Stomach smooth muscle (tissue), 2 donors: ENCODE measurements around the gene SKAP1.

ENCODE experiments used
- H3K27ac ChIP-seq: one replicate; pipeline ENCODE4 v1.7.0; 2013; ENCODE audit warnings: mild to moderate bottlenecking, low read length, inconsistent platforms
- H3K27me3 ChIP-seq, 2 donors: one replicate each; pipeline ENCODE4 v1.7.0; 2013; ENCODE audit warnings: low read length in 2 of 2; ENCODE audit not compliant: insufficient read depth in 2 of 2, control insufficient read depth in 1 of 2
- H3K36me3 ChIP-seq, 2 donors: one replicate each; pipeline ENCODE4 v1.7.0; 2013; ENCODE audit warnings: low read length in 2 of 2; ENCODE audit not compliant: control insufficient read depth in 2 of 2, insufficient read depth in 2 of 2
- H3K4me1 ChIP-seq: one replicate; pipeline ENCODE4 v1.7.0; 2013; ENCODE audit warnings: low read length; ENCODE audit not compliant: control insufficient read depth, insufficient read depth
- H3K4me3 ChIP-seq, 2 donors: one replicate each; pipeline ENCODE4 v1.7.0; 2013; ENCODE audit warnings: low read length in 2 of 2
- H3K9ac ChIP-seq, 2 donors: one replicate each; pipeline ENCODE4 v1.7.0; 2013; ENCODE audit warnings: low read length in 2 of 2, mild to moderate bottlenecking in 1 of 2
- H3K9me3 ChIP-seq, 2 donors: one replicate each; pipeline ENCODE4 v1.7.0; 2013; ENCODE audit warnings: low read length in 2 of 2; ENCODE audit not compliant: control insufficient read depth in 2 of 2
- donor health status: healthy.
- donor health status: Pancreatic carcinoma.

Gene SKAP1

GRCh38 chr17:48159232-48159631 lies 270.8 kb downstream of the SKAP1 start:
- no peak overlapping the region for H3K9ac ChIP-seq
- H3K27me3 ChIP-seq: peaks cover 0 to 7% of the 10 kb centered on the region in 2 donors
- no peaks in the 10 kb centered on the region for H3K4me1 ChIP-seq
- no peaks in the 10 kb centered on the region for H3K36me3 ChIP-seq
- H3K4me3 ChIP-seq: no peak overlapping the region
- H3K9me3 ChIP-seq: no peaks in the 10 kb centered on the region
- no peak overlapping the region for H3K27ac ChIP-seq

- Histone ChIP-seq H3K27ac (no peak overlapping the region), H3K27me3 (peaks cover 14 to 15% of the 10 kb centered on the region in 2 donors), H3K36me3 (no peaks in the 10 kb centered on the region), H3K9me3 (no peaks in the 10 kb centered on the region), H3K4me1 (no peaks in the 10 kb centered on the region), H3K4me3 (no peak overlapping the region), H3K9ac (no peak overlapping the region)
Observed at GRCh38 chr17:48155889-48156611, 274.0 kb downstream of the SKAP1 start.

- Histone ChIP-seq H3K4me3 (no peak overlapping the region), H3K36me3 (no peaks in the 10 kb centered on the region), H3K4me1 (no peaks in the 10 kb centered on the region), H3K9ac (no peak overlapping the region), H3K9me3 (no peaks in the 10 kb centered on the region), H3K27me3 (peaks cover 26 to 34% of the 10 kb centered on the region in 2 donors), H3K27ac (no peak overlapping the region)
Observed at GRCh38 chr17:48153691-48154358, 276.2 kb downstream of the SKAP1 start.

GRCh38 chr17:48152289-48152688 lies 277.7 kb downstream of the SKAP1 start:
- H3K36me3 ChIP-seq: no peaks in the 10 kb centered on the region
- H3K4me1 ChIP-seq: no peaks in the 10 kb centered on the region
- no peaks in the 10 kb centered on the region for H3K9me3 ChIP-seq
- H3K4me3 ChIP-seq: no peak overlapping the region
- H3K9ac ChIP-seq: no peak overlapping the region
- no peak overlapping the region for H3K27ac ChIP-seq
- peaks cover 33 to 46% of the 10 kb centered on the region in 2 donors for H3K27me3 ChIP-seq

GRCh38 chr17:48151220-48151619 lies 278.8 kb downstream of the SKAP1 start:
- Histone ChIP-seq H3K27ac (no peak overlapping the region), H3K4me1 (no peaks in the 10 kb centered on the region), H3K36me3 (no peaks in the 10 kb centered on the region), H3K4me3 (no peak overlapping the region), H3K9me3 (no peaks in the 10 kb centered on the region), H3K27me3 (peaks cover 33 to 46% of the 10 kb centered on the region in 2 donors), H3K9ac (no peak overlapping the region)

- Histone ChIP-seq H3K9ac (no peak overlapping the region), H3K27me3 (peaks cover 34 to 46% of the 10 kb centered on the region in 2 donors), H3K4me3 (no peak overlapping the region), H3K4me1 (no peaks in the 10 kb centered on the region), H3K9me3 (no peaks in the 10 kb centered on the region), H3K36me3 (no peaks in the 10 kb centered on the region), H3K27ac (no peak overlapping the region)
Observed at GRCh38 chr17:48150597-48151001, 279.4 kb downstream of the SKAP1 start.

GRCh38 chr17:48149787-48150463 lies 280.1 kb downstream of the SKAP1 start:
- peaks cover 38 to 46% of the 10 kb centered on the region in 2 donors for H3K27me3 ChIP-seq
- no peaks in the 10 kb centered on the region for H3K36me3 ChIP-seq
- no peaks in the 10 kb centered on the region for H3K9me3 ChIP-seq
- H3K27ac ChIP-seq: no peak overlapping the region
- no peak overlapping the region for H3K4me3 ChIP-seq
- no peaks in the 10 kb centered on the region for H3K4me1 ChIP-seq
- no peak overlapping the region for H3K9ac ChIP-seq

- no peak overlapping the region for H3K4me3 ChIP-seq
- no peak overlapping the region for H3K9ac ChIP-seq
- no peaks in the 10 kb centered on the region for H3K36me3 ChIP-seq
- H3K27me3 ChIP-seq: peaks cover 36 to 46% of the 10 kb centered on the region in 2 donors
- no peak overlapping the region for H3K27ac ChIP-seq
- H3K4me1 ChIP-seq: no peaks in the 10 kb centered on the region
- H3K9me3 ChIP-seq: no peaks in the 10 kb centered on the region
Observed at GRCh38 chr17:48148854-48149786, 280.9 kb downstream of the SKAP1 start.

GRCh38 chr17:48148029-48148770 lies 281.8 kb downstream of the SKAP1 start:
- H3K4me1 ChIP-seq: no peaks in the 10 kb centered on the region
- H3K27me3 ChIP-seq: peaks cover 34 to 43% of the 10 kb centered on the region in 2 donors
- no peaks in the 10 kb centered on the region for H3K9me3 ChIP-seq

More at GRCh38 chr17:48148029-48148770, 281.8 kb downstream of the SKAP1 start:
- Histone ChIP-seq H3K9ac (no peak overlapping the region), H3K36me3 (no peaks in the 10 kb centered on the region), H3K27ac (no peak overlapping the region), H3K4me3 (no peak overlapping the region)
